ENCODE measurements around the gene PHKB.

- TF ChIP-seq POLR2AphosphoS5 (IDR thresholded peaks at IDR 0.05; ENCODE audit: low read depth, low read length) = no peak
- TF ChIP-seq TAF1 (IDR thresholded peaks at IDR 0.05; ENCODE audit: borderline replicate concordance, insufficient read depth, low read length) = no peak
- no peak for TF ChIP-seq SIN3A (IDR thresholded peaks at IDR 0.05; ENCODE audit: borderline replicate concordance, insufficient read depth, low read length)
Measured at GRCh38 chr16:47481698-47482374, 20.7 kb downstream of the PHKB start.

All from PFSK-1 (cell line).